ENCODE measurements around the gene GCG.

DNA sequence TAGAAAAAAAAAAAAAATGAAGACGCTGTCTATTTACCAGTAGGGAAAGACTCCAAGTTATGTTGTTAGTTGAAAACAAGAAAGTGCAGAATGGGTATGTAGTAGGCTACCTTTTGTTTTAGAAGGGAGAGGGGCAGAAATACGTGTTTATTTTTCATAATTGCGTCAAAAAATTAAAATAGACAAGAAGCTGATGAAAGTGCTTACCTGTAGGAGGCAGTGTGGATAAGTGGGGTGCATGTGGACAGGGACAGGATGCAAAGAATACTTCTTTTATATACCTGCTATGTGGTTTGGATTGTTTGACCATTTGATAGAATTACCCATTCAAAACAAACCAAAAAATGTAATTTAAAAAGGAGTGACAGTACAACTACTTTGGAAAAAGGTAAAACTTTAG is 3.0 kb upstream of the GCG start:
- TF ChIP-seq, protein P1, sequence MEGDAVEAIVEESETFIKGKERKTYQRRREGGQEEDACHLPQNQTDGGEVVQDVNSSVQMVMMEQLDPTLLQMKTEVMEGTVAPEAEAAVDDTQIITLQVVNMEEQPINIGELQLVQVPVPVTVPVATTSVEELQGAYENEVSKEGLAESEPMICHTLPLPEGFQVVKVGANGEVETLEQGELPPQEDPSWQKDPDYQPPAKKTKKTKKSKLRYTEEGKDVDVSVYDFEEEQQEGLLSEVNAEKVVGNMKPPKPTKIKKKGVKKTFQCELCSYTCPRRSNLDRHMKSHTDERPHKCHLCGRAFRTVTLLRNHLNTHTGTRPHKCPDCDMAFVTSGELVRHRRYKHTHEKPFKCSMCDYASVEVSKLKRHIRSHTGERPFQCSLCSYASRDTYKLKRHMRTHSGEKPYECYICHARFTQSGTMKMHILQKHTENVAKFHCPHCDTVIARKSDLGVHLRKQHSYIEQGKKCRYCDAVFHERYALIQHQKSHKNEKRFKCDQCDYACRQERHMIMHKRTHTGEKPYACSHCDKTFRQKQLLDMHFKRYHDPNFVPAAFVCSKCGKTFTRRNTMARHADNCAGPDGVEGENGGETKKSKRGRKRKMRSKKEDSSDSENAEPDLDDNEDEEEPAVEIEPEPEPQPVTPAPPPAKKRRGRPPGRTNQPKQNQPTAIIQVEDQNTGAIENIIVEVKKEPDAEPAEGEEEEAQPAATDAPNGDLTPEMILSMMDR (IDR thresholded peaks at IDR 0.05): no peak
- no peak for TF ChIP-seq EP300 (IDR thresholded peaks at IDR 0.05)

Data from tibial nerve (tissue), 4 donors.